ENCODE results near the gene PACSIN3.

PACSIN3 gene

DNA sequence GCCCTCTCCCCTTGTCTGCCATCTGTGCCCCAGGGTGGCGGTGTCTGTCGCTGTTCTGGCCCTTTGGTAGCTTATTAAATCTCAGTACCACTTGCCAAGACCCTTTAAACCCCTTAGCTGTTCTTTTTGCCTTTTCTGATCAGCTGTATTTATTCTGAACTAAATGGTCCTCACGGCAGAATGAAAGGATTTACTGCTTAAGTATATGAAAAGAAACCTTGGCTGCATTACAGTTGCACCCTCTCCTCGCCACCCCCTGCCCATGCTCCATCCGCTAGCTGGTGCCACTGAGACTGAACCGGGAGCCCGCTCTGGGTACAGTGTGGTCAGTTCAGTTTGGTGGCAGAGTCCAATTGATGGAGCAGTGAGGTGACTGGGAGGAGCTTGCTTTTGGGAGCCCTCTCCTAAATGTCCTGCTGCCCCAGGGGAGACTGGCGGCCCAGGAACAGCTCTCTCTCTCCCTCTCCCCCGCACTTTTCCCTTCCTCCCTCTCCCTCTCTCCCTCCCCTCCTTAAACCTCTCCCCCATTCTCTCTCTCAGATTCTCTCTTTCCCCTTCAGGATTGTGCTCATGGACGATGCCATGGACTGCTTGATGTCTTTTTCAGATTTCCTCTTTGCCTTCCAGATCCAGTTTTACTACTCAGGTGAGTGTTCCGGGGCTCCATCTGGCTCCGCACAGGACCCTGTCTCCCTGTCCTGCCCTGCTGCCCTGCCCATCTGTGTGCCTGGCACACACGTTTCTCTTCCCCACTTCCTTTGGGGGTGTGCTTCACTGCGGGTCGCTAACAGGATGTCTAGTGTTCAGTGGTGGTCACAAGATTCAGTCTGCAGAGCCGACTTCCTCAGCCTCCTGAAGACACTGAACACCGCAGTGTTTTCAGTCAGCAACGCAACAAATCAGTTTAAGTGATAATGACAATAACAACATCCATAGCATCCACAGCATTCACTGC is 31.3 kb downstream of the PACSIN3 start:
- no peak overlapping the region for H3K4me3 ChIP-seq (ENCODE audit: low read length)
- no peak for DNase-seq (ENCODE audit: low read depth)

DNA sequence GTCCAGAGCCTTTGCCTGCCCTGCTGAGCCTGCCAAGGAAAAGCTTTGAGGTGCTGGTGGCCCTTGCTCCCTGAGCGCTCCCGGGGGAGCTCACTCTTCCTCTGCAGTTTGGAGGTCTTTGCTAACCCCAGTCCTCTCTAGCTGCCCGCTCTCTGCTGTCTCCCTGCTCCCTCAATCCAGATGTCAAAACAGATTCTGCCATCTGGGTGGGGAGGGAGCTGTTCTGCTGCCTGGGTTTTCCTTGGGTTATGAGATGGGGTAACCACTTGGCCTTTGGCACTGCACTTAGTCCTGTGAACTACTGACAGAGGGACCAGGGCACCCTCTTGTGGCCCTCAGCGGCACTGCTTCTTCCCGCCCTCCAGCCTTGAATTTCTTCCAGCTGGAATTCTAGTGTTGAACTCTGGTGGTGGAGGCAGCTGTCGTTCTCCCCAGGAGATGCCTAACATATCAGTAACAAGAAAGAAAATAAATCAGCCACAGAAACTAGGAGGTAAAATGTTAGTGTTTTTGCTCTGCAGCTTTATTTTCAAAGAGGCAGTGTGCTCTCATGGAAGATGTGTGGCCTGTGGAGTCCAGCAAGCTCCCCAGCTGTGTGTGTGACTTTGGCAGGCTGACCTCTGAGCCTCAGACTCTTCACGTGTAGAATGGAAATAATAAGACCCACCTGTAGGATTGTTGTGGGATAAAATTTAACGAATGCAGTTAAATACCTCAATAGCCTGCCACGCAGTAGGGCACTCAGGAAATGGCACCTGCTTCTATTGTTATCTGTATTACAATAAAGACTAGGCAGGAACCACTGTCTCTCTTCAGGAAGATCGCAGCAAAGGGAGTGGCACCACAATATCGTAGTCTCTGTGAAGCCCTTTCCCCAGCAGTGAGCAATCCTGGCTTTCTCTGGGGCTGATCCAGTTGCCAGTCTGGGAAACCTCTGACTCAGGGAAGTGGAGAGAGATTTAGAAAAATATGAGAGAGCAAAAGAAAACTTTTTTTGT is 33.0 kb downstream of the PACSIN3 start:
- TF ChIP-seq, protein P1, sequence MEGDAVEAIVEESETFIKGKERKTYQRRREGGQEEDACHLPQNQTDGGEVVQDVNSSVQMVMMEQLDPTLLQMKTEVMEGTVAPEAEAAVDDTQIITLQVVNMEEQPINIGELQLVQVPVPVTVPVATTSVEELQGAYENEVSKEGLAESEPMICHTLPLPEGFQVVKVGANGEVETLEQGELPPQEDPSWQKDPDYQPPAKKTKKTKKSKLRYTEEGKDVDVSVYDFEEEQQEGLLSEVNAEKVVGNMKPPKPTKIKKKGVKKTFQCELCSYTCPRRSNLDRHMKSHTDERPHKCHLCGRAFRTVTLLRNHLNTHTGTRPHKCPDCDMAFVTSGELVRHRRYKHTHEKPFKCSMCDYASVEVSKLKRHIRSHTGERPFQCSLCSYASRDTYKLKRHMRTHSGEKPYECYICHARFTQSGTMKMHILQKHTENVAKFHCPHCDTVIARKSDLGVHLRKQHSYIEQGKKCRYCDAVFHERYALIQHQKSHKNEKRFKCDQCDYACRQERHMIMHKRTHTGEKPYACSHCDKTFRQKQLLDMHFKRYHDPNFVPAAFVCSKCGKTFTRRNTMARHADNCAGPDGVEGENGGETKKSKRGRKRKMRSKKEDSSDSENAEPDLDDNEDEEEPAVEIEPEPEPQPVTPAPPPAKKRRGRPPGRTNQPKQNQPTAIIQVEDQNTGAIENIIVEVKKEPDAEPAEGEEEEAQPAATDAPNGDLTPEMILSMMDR (IDR thresholded peaks at IDR 0.05; ENCODE audit: insufficient read depth, low read depth, low read length, missing control alignments), result peak; percentile 99
- DNase-seq (ENCODE audit: low read depth), result peak; percentile 74
- no peak overlapping the region for H3K4me3 ChIP-seq (ENCODE audit: low read length)

More for the DNA sequence above, 31.3 kb downstream of the PACSIN3 start:
- TF ChIP-seq, protein P1 (IDR thresholded peaks at IDR 0.05; ENCODE audit: insufficient read depth, low read depth, low read length, missing control alignments), result no peak

DNA sequence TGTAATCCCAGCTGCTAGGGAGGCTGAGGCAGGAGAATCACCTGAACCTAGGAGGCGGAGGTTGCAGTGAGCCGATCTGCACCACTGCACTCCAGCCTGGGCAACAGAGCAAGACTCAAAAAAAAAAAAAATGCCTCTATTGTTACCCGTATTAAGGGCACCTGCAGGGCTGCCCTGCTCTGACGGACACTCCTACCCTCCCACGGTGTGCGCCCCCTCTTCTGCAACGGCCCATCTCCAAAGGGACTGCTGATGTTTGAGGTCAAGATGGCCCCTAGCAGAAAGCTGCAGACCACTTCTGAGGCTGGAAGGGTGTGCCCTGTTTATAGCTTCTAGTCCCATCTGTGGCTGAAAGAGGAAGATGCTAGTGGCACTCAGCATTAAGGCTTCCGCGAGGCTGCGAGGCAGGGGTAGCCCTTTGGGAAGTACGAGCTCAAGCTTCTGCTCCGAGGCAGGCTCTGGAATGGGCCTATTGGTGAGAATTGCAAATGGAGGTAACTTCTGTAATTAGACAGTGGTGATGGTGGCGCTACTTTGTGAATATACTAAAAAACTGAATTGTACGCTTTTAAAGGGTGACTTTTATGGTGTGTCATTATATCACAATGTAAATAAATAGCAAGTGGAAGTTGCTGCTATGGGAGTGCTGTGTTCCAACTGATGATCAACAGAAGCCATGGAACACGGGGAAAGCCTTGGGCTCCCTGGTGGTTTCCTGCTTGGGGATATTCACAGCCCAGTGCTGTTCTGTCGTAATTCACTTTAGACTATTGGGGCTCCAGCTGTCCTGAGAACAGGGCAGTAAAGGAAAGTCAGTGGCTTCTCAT is 33.9 kb downstream of the PACSIN3 start:
- TF ChIP-seq, protein P1 (IDR thresholded peaks at IDR 0.05; ENCODE audit: insufficient read depth, low read depth, low read length, missing control alignments), result no peak
- no peak overlapping the region for H3K4me3 ChIP-seq (ENCODE audit: low read length)
- no peak for DNase-seq (ENCODE audit: low read depth)

DNA sequence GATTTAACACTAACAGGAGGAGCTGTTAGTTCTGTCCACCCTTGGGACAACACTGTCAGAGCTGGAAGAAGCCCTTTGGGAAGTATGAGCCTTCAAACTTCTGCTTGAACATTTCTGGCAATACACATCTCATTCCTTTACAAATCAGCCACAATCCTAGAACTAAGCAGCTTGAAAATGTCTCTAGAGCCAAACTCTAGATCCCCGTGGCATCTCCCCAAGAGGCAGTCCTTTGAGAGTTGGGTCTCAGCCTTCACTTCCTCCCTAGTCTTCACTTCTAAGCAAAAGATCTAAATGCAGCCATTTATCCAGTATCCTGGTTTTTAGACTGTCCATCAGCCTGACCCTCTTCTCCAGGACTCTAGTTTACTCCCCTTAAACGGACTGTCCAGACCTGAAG is 36.5 kb downstream of the PACSIN3 start:
- no peak overlapping the region for H3K4me3 ChIP-seq (ENCODE audit: low read length)
- TF ChIP-seq, protein P1 (IDR thresholded peaks at IDR 0.05; ENCODE audit: insufficient read depth, low read depth, low read length, missing control alignments), result no peak
- no peak for DNase-seq (ENCODE audit: low read depth)

DNA sequence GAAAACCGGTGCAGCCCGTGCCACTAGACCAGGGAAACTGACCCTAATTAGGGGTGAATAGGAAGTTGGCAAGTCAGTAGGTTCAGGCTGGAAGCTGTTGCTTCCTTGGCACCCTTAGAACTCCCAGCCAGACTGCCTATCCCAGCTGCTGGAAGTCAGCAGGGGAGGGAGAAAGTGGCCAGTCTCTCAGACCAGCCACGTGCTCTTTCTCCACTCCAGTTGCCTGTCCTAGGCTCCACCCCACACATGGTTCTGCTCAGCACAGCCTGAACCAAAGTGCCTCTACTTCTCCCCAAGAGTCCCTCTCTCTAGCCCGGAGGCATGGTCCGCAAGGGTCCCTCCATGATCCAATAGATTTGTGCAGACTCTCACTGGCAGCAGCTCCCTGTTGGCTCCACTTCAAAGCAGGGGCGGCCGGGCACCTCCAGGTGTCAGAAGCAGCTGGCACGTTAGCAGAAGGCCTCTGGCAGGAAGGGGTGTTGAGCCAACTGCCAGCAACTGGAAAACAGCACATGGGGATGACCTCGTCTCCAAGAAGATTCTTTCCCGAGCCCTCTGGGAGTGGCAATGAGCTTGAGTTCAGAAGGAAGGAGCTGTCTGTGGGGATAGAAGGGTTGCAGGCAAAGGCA is 37.2 kb downstream of the PACSIN3 start:
- H3K4me3 ChIP-seq (ENCODE audit: low read length), result no peak overlapping the region

More for the DNA sequence above, 37.2 kb downstream of the PACSIN3 start:
- DNase-seq (ENCODE audit: low read depth), result no peak
- TF ChIP-seq, protein P1 (IDR thresholded peaks at IDR 0.05; ENCODE audit: insufficient read depth, low read depth, low read length, missing control alignments), result no peak
